ENCODE measurements around the gene PCSK9. TPM values are rescaled to one million over a fixed set of nuclear protein-coding genes. Genes with fewer than 3 reads are reported as not detected.

PCSK9 gene
- total RNA-seq, 1 experiment from 2014 or later: not detected

GRCh38 chr1:55037733-55038551 is 1.4 kb upstream of the PCSK9 start:
- no peaks in the 10 kb centered on the region for H3K36me3 Mint-ChIP-seq (ENCODE audit: insufficient read depth, unreplicated experiment)
- TF ChIP-seq CTCF (IDR thresholded peaks at IDR 0.05; ENCODE audit: unreplicated experiment): no peak
- POLR2A ChIA-PET: interaction anchor here (1.0 kb wide), 1 partner anchor 31 kb away, joined by 3 read pairs; no protein-coding TSS in a partner anchor
- no peak overlapping the region for H3K4me3 Mint-ChIP-seq (ENCODE audit: unreplicated experiment)
- BruUV-seq (replicated peaks): no TSS peak
- H3K9me3 Mint-ChIP-seq (ENCODE audit: unreplicated experiment): no peaks in the 10 kb centered on the region
- intact Hi-C loops (cut with micrococcal nuclease): no loop called here
- CTCF ChIA-PET: interaction anchor here (0.7 to 1.3 kb wide), 3 partner anchors 16 to 1441 kb away, joined by 3 to 5 read pairs (median 4); no protein-coding TSS in a partner anchor
- H3K27me3 Mint-ChIP-seq (ENCODE audit: insufficient read depth, unreplicated experiment): peaks cover 65% of the 10 kb centered on the region
- H3K4me1 Mint-ChIP-seq (ENCODE audit: insufficient read depth, unreplicated experiment): no peaks in the 10 kb centered on the region
- DNase-seq (ENCODE audit: unreplicated experiment): no peak
- H3K27ac Mint-ChIP-seq (ENCODE audit: low read depth, unreplicated experiment): no peak overlapping the region

GRCh38 chr1:55038552-55038838 is 853 bp upstream of the PCSK9 start:
- no peak overlapping the region for H3K4me3 Mint-ChIP-seq (ENCODE audit: unreplicated experiment)
- BruUV-seq (replicated peaks): no TSS peak
- ChIA-PET CTCF (interaction anchor here (0.7 to 1.3 kb wide), 2 partner anchors 17 to 1442 kb away, joined by 3 to 4 read pairs; no protein-coding TSS in a partner anchor), POLR2A (interaction anchor here (1.0 kb wide), 1 partner anchor 30 kb away, joined by 3 read pairs; no protein-coding TSS in a partner anchor)
- intact Hi-C loops (cut with micrococcal nuclease): no loop called here
- H3K9me3 Mint-ChIP-seq (ENCODE audit: unreplicated experiment): no peaks in the 10 kb centered on the region
- no peaks in the 10 kb centered on the region for H3K4me1 Mint-ChIP-seq (ENCODE audit: insufficient read depth, unreplicated experiment)
- DNase-seq (ENCODE audit: unreplicated experiment): no peak
- TF ChIP-seq CTCF (IDR thresholded peaks at IDR 0.05; ENCODE audit: unreplicated experiment): no peak
- no peaks in the 10 kb centered on the region for H3K36me3 Mint-ChIP-seq (ENCODE audit: insufficient read depth, unreplicated experiment)
- H3K27me3 Mint-ChIP-seq (ENCODE audit: insufficient read depth, unreplicated experiment): peaks cover 65% of the 10 kb centered on the region
- no peak overlapping the region for H3K27ac Mint-ChIP-seq (ENCODE audit: low read depth, unreplicated experiment)

- BruUV-seq (replicated peaks): no TSS peak
- intact Hi-C loops (cut with micrococcal nuclease): no loop called here
Observed at GRCh38 chr1:55038974-55039341, 390 bp upstream of the PCSK9 start.

More at GRCh38 chr1:55038974-55039341, 390 bp upstream of the PCSK9 start:
- no peaks in the 10 kb centered on the region for H3K36me3 Mint-ChIP-seq (ENCODE audit: insufficient read depth, unreplicated experiment)
- CTCF ChIA-PET: interaction anchor here (0.7 to 1.3 kb wide), 2 partner anchors 17 to 1442 kb away, joined by 3 to 4 read pairs; no protein-coding TSS in a partner anchor
- POLR2A ChIA-PET: no interaction called here
- no peak overlapping the region for H3K4me3 Mint-ChIP-seq (ENCODE audit: unreplicated experiment)
- no peaks in the 10 kb centered on the region for H3K9me3 Mint-ChIP-seq (ENCODE audit: unreplicated experiment)
- TF ChIP-seq CTCF (IDR thresholded peaks at IDR 0.05; ENCODE audit: unreplicated experiment): no peak
- no peak for DNase-seq (ENCODE audit: unreplicated experiment)
- no peaks in the 10 kb centered on the region for H3K4me1 Mint-ChIP-seq (ENCODE audit: insufficient read depth, unreplicated experiment)
- H3K27ac Mint-ChIP-seq (ENCODE audit: low read depth, unreplicated experiment): no peak overlapping the region
- peaks cover 65% of the 10 kb centered on the region for H3K27me3 Mint-ChIP-seq (ENCODE audit: insufficient read depth, unreplicated experiment)

All from MCF 10A (cell line).